ENCODE data around the gene NCL. TPM values are rescaled to one million over a fixed set of nuclear protein-coding genes. Genes with fewer than 3 reads are reported as not detected.

Gene NCL
- total RNA-seq (100 to 1,000 TPM; 331 to 632 (median 572) TPM), polyA plus RNA-seq (100 to 1,000 TPM; 221 to 382 (median 359) TPM)
- long read RNA-seq, donor 1, full-length matches to known transcripts, result 482 of 561 reads
- long read RNA-seq, donor 1, partial matches to known transcripts, result 58 of 561 reads
- long read RNA-seq, donor 1, other reads (novel, unspliced or antisense), result 21 of 561 reads
- long read RNA-seq, donor 2, full-length matches to known transcripts, result 741 of 836 reads
- long read RNA-seq, donor 2, partial matches to known transcripts, result 68 of 836 reads
- long read RNA-seq, donor 2, other reads (novel, unspliced or antisense), result 27 of 836 reads

- WGBS, 3 donors, result 0 to 1% (median 0%) methylated on average over 88 to 102 of the region's 102 CpGs
Measured at GRCh38 chr2:231463698-231464575, at the start of gene NCL. Gene NCL, minus strand, starts transcription at chr2:231464484. Its CDS starts 131 bp downstream, at chr2:231464353.

GRCh38 chr2:231513746-231514224, 49.5 kb upstream of the NCL start:
- H3K27me3 ChIP-seq (ENCODE audit: insufficient read depth in 3 of 3, low read length in 2 of 3), result no peaks in the 10 kb centered on the region
- no peaks in the 10 kb centered on the region for H3K36me3 ChIP-seq (ENCODE audit: insufficient read depth in 1 of 2, low read depth in 1 of 2)
- WGBS, 3 donors, result 14 to 16% (median 15%) methylated on average over 7 of the region's 7 CpGs
- H3K9me3 ChIP-seq, result no peaks in the 10 kb centered on the region
- H3K4me1 ChIP-seq, result peaks cover 20% of the 10 kb centered on the region
- DNase-seq (no peak), ATAC-seq (no peak)
- H3K27ac ChIP-seq, result peak overlapping the region; percentile 97
- no peak for TF ChIP-seq CTCF (IDR thresholded peaks at IDR 0.05)
- intact Hi-C loops (cut with DNase I), result loop anchor here in 1 of 2 donors (5.0 kb wide), 1 partner anchor 46 kb away; no protein-coding TSS in a partner anchor
- H3K4me3 ChIP-seq, result peak overlapping the region; percentile 85

More at GRCh38 chr2:231463698-231464575, at the start of gene NCL:
- DNase-seq, result peak; percentile 87 to 93
- Histone ChIP-seq H3K4me1 (peaks cover 32% of the 10 kb centered on the region), H3K27ac (peak within 1 kb of the TSS; percentile 91), H3K36me3 (ENCODE audit: insufficient read depth in 1 of 2, low read depth in 1 of 2) (peaks cover 2 to 45% of the 10 kb centered on the region in 2 donors), H3K27me3 (ENCODE audit: insufficient read depth in 3 of 3, low read length in 2 of 3) (no peaks in the 10 kb centered on the region), H3K4me3 (peak within 1 kb of the TSS; percentile 80), H3K9me3 (no peaks in the 10 kb centered on the region)
- intact Hi-C loops (cut with DNase I), result no loop called here
- ATAC-seq, result peak; percentile 73 to 94 (median 74)
- no peak for TF ChIP-seq CTCF (IDR thresholded peaks at IDR 0.05)

- WGBS, 3 donors, result 58 to 70% (median 61%) methylated on average over 5 of the region's 5 CpGs
- peaks cover 20% of the 10 kb centered on the region for H3K4me1 ChIP-seq
- no peak overlapping the region for H3K4me3 ChIP-seq
- intact Hi-C loops (cut with DNase I), result loop anchor here in 1 of 2 donors (5.0 kb wide), 1 partner anchor 45 kb away; no protein-coding TSS in a partner anchor
- H3K27me3 ChIP-seq (ENCODE audit: insufficient read depth in 3 of 3, low read length in 2 of 3), result no peaks in the 10 kb centered on the region
- no peak for TF ChIP-seq CTCF (IDR thresholded peaks at IDR 0.05)
- H3K27ac ChIP-seq, result peak overlapping the region; percentile 97
- peaks cover 0 to 12% of the 10 kb centered on the region in 2 donors for H3K36me3 ChIP-seq (ENCODE audit: insufficient read depth in 1 of 2, low read depth in 1 of 2)
- H3K9me3 ChIP-seq, result no peaks in the 10 kb centered on the region
- ATAC-seq (no peak), DNase-seq (no peak)
Measured at GRCh38 chr2:231512222-231512621, 47.9 kb upstream of the NCL start.

- H3K4me3 ChIP-seq, result no peak overlapping the region
- DNase-seq, result no peak
- 90 to 95% (median 93%) methylated on average over 3 of the region's 3 CpGs for WGBS, 3 donors
- intact Hi-C loops (cut with DNase I), result no loop called here
- H3K27me3 ChIP-seq (ENCODE audit: insufficient read depth in 3 of 3, low read length in 2 of 3), result no peaks in the 10 kb centered on the region
- no peak overlapping the region for H3K27ac ChIP-seq
- no peak for ATAC-seq
- TF ChIP-seq CTCF (IDR thresholded peaks at IDR 0.05), result no peak
- H3K4me1 ChIP-seq, result no peaks in the 10 kb centered on the region
- H3K9me3 ChIP-seq, result no peaks in the 10 kb centered on the region
- peaks cover 2 to 61% of the 10 kb centered on the region in 2 donors for H3K36me3 ChIP-seq (ENCODE audit: insufficient read depth in 1 of 2, low read depth in 1 of 2)
Measured at GRCh38 chr2:231503766-231504165, 39.5 kb upstream of the NCL start.

Data from psoas muscle (tissue), 8 donors.